Stimulated activated CD4-positive, alpha-beta T cell treated with anti-CD3 and anti-CD28 coated beads, Interleukin-15, amount 100 ng/mL, for 24 hours (primary cell): ENCODE results near the gene BBS7.

Experiments used
- DNase-seq: peaks from one replicate; pipeline ENCODE4 v3.0.0-alpha.2; 2020

Gene BBS7

DNA sequence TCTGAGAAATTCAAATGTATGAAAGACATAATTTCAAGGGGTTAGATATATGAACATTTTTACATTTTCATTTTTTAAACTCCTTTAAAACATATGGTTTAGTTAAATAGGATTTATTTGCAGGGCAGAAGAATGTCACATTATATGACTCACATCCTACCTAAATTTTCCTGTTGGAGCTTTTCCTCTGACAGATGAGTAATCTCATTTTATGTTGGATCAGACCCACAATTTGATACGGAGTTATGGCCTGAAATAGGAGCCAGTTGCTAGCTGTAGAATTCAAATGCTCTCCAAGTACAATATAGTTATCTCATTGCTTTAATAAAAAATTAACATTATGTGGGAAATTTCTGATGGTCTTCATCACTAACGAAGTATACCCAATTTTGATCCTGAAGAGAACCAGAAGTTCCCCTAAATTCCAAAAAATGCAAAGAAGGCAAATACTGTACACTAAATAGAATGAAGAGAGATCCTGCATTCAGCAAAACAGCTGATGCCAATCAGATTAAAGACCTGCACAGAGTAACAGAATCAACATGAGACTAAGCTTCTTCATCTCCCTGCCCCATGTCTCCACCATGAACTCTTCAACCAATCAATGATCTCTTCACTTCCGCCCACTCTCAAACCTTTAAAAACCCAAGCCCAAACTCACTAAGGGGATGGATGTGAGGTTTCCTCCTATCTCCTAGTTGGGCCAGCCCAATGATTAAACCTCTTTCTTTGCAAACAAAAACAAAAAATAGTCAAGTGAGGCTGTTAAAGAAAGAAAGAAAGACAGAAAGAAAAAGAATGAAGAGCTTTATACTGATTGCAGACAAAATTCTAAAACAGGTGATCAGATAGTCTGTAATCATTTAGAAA, 80.1 kb downstream of the BBS7 start:
- no peak for DNase-seq

DNA sequence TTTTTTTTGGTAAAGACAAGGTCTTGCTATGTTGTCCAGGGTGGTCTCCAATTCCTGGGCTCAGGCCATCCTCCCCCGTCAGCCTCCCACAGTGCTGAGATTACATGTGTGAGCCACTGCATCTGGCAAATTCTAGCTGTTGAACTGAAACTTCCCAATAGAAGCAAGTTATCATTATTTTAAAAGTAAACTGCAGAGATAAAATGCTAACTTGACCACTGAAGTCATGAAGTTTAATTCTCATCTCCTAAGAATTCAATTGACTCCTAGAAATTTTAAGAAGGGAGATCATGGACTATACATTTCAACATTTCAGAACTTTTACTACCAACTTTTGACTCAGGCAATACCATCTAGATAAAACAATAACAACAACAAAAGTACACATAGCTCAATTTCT, 80.8 kb downstream of the BBS7 start:
- DNase-seq = no peak

DNA sequence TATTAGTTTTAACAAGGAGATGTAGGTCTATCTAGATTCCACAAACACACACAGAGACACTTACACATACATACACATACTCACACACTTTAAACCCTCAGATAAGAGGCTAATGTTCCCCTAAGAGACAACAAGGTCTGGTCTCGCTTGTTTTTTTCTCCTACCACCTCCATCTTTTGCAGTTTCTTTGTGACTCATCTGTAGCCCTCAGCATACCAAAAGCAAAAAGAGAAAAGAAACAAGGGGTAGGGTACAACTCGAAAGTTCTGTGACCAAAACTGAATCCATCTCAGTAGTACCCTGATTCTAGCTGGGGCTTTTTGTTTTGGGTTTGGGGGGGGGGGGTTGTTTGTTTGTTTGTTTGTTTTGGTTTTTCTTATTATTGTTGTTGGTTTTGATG, 81.4 kb downstream of the BBS7 start:
- no peak for DNase-seq

DNA sequence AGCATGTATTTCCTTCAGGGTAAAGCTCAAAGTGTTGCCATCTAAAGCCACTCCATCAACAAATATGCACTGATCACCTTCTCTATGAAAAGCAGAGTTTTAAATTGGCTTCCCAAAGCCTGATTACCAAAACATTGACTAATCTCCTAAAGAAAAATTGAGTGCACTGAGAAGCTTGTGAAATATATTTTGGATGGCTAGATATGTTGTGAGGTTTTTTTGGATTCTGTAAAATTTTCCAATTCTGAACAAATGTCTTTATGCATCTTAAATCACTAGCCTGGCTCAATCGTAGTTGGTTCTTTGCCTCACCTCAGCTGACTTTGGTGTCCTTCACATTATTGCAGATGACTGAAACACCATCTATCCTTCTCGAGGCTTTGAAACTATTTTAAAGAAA, 84.1 kb downstream of the BBS7 start:
- no peak for DNase-seq

GRCh38 chr4:121785479-121785878, 84.8 kb downstream of the BBS7 start:
- no peak for DNase-seq

GRCh38 chr4:121784975-121785374, 85.3 kb downstream of the BBS7 start:
- DNase-seq = no peak

- no peak for DNase-seq
Measured at GRCh38 chr4:121784401-121784800, 85.9 kb downstream of the BBS7 start.

GRCh38 chr4:121783210-121783609, 87.1 kb downstream of the BBS7 start:
- DNase-seq = no peak

DNA sequence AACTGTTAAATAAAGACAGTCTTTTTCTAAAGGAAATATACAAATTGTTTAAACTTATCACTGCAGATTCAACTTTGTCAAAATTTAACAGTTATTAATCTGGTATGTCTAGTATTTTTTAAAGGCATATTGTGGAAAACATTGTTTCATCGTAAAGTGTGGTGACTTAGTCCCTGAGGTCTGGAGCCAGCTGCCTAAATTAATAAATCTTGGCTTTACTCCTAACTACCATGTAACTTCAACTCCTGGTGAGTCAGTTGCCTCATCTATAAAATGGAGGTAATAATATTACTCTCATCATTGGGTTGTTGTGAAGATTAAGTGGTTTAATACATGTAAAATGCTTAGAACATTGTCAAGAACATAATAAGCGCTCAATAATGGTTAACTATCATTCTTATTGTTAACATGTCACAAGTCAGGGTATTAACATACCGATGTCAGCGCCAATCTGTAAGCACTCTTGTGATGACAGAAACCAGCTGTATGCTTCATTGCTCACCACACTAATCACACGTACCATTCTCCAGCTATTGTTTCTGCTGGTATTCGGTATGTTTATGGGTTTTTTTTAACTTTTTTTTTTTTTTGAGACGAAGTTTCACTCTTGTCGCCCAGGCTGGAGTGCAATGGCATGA, 91.2 kb downstream of the BBS7 start:
- DNase-seq = no peak

GRCh38 chr4:121777625-121778024, 92.6 kb downstream of the BBS7 start:
- no peak for DNase-seq

DNA sequence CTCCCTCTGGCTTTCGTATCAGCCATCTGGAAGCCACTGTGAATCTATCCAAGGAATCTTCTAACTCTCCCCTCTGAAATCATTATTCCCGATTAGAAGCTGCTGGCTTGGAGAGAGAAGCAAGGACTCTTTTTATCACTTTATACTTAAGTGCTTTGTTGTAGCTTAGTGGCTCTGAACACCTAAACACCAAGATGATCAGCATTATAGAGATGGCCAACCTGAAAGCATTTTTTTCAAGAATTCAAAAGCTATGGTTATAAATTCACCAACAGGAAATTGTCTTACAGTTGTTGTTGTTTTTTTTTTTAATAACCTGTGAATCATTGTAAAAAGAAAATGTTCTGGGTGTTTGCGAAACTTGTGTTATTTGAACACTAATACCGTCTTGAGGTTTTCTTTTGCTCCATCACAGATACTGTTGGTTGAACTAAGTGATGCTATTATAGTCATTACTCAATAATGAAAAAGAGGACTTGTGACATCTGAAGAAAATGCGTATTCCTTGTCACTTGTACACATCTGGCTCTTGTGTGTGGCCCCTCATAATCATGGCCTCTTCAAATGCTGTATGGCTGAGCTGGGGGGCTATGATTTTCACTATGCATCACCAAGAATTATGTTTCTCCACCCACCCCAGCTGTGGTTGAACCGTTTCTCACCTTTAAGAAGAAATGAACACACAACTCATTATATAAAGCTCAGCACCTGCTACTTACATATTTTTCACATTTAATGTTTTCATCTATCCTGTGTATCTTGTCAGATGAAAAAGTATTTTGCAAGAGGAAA, 93.5 kb downstream of the BBS7 start:
- no peak for DNase-seq
